Fibroblast of mammary gland (primary cell): Measurements from ENCODE around the gene CHST15.

Experiments used
- DNase-seq: peaks from one replicate; pipeline ENCODE4 v3.0.0-alpha.2; 2010; ENCODE audit warnings: low read depth
- H3K4me3 ChIP-seq: 2 replicates; pipeline ENCODE4 v1.5.1; 2011; ENCODE audit warnings: low read depth, mild to moderate bottlenecking, low read length, moderate library complexity; ENCODE audit not compliant: control insufficient read depth
- CTCF ChIP-seq: conservative IDR thresholded peaks from 2 replicates; pipeline ENCODE4 v1.5.1; 2011; ENCODE audit warnings: low read depth, low read length, inconsistent platforms; ENCODE audit not compliant: control insufficient read depth, insufficient read depth

CHST15 gene

GRCh38 chr10:123962756-123963530, 130.5 kb downstream of the CHST15 start:
- H3K4me3 ChIP-seq: no peak overlapping the region

GRCh38 chr10:123958241-123958640, 135.2 kb downstream of the CHST15 start:
- DNase-seq: no peak
- TF ChIP-seq CTCF: no peak
- H3K4me3 ChIP-seq: no peak overlapping the region

More at GRCh38 chr10:123962756-123963530, 130.5 kb downstream of the CHST15 start:
- no peak for TF ChIP-seq CTCF
- DNase-seq: no peak
